Calu3 (cell line): ENCODE measurements around the gene KIAA1614. TPM values are rescaled to one million over a fixed set of nuclear protein-coding genes. Genes with fewer than 3 reads are reported as not detected.

Experiments
- BruUV-seq: library from RNA; stranded (reverse); fragments of 400-500 nt; replicated peaks from 2 replicates; lab custom pipeline; 2021; lab: Mats Ljungman, UMichigan
- CTCF ChIA-PET: fragments of 300-600 bp; sonication (Branson Sonifier 250); formaldehyde crosslinking; loops from one replicate; lab custom pipeline; 2022; ENCODE audit warnings: antibody characterized with exemption; lab: Charles Lee
- DNase-seq: peaks from one replicate; pipeline ENCODE4 v3.0.0; 2022
- H3K27ac Mint-ChIP-seq: one replicate; pipeline ENCODE4 v1.8.0; 2022; ENCODE audit warnings: mixed read lengths; ENCODE audit not compliant: unreplicated experiment
- H3K27me3 Mint-ChIP-seq: one replicate; pipeline ENCODE4 v1.8.0; 2022; ENCODE audit warnings: mixed read lengths; ENCODE audit not compliant: unreplicated experiment
- H3K36me3 Mint-ChIP-seq: one replicate; pipeline ENCODE4 v1.8.0; 2022; ENCODE audit warnings: mild to moderate bottlenecking, moderate library complexity, mixed read lengths; ENCODE audit not compliant: insufficient read depth, unreplicated experiment
- H3K4me1 Mint-ChIP-seq: one replicate; pipeline ENCODE4 v1.8.0; 2022; ENCODE audit warnings: mild to moderate bottlenecking, low read depth, mixed read lengths; ENCODE audit not compliant: unreplicated experiment
- H3K4me3 Mint-ChIP-seq: one replicate; pipeline ENCODE4 v1.8.0; 2022; ENCODE audit warnings: mild to moderate bottlenecking, low read depth, moderate library complexity, mixed read lengths; ENCODE audit not compliant: unreplicated experiment
- H3K9me3 Mint-ChIP-seq: one replicate; pipeline ENCODE4 v1.8.0; 2022; ENCODE audit warnings: low read depth, mixed read lengths; ENCODE audit not compliant: unreplicated experiment
- intact Hi-C: fragments of 100-400 bp; cut with micrococcal nuclease; formaldehyde crosslinking; loops from one replicate; pipeline ENCODE4 v1.10.0; 2022; ENCODE audit not compliant: unreplicated experiment
- total RNA-seq: library from RNA; stranded (reverse); gene quantifications from 2 replicates; pipeline ENCODE4 v1.2.3, GENCODE V29; 2022
- TF ChIP-seq, protein P1 (sequence below): fragments of 200-600 bp; IDR thresholded peaks from one replicate; pipeline ENCODE4 v1.8.0; 2022; ENCODE audit warnings: antibody characterized with exemption; ENCODE audit not compliant: unreplicated experiment

KIAA1614 gene
- total RNA-seq, 1 experiment from 2014 or later: 0.19 TPM

DNA sequence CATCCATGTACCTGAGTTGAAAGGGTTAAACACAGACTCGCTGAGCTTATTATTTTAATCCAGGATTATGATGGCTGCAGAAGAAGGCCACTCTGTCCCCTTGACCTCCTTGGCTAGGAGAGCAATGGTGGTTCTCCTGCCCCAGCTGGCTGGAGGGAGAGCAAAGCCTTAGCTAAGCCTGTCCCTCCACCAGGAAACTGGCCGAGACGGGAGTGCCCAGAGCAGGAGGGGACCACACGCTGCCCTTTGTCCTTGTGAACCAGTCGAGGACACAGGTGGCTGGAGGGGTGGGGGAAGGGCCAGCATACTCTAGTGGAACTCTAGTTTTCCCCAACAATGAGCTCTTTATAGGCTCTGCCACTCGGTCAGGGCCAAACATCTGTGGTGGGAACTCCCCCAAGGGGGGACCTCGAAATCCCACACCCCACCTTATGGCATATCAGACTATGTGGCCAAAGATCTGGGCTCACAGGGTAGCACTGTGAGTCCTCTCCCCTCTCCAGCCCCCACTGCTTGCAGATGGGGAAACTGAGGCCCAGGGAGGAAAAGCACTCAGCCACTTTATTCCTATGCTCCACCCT lies 12.9 kb downstream of the KIAA1614 start:
- Mint-ChIP-seq H3K4me1 (no peaks in the 10 kb centered on the region), H3K36me3 (no peaks in the 10 kb centered on the region), H3K27ac (no peak overlapping the region), H3K27me3 (peaks cover 32% of the 10 kb centered on the region), H3K4me3 (no peak overlapping the region), H3K9me3 (no peaks in the 10 kb centered on the region)
- CTCF ChIA-PET: interaction anchor here (1.0 to 1.5 kb wide), 2 partner anchors 15 to 44 kb away, joined by 4 read pairs; no protein-coding TSS in a partner anchor
- no TSS peak for BruUV-seq
- peak; percentile 22 for DNase-seq
- TF ChIP-seq, protein P1, sequence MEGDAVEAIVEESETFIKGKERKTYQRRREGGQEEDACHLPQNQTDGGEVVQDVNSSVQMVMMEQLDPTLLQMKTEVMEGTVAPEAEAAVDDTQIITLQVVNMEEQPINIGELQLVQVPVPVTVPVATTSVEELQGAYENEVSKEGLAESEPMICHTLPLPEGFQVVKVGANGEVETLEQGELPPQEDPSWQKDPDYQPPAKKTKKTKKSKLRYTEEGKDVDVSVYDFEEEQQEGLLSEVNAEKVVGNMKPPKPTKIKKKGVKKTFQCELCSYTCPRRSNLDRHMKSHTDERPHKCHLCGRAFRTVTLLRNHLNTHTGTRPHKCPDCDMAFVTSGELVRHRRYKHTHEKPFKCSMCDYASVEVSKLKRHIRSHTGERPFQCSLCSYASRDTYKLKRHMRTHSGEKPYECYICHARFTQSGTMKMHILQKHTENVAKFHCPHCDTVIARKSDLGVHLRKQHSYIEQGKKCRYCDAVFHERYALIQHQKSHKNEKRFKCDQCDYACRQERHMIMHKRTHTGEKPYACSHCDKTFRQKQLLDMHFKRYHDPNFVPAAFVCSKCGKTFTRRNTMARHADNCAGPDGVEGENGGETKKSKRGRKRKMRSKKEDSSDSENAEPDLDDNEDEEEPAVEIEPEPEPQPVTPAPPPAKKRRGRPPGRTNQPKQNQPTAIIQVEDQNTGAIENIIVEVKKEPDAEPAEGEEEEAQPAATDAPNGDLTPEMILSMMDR: no peak
- intact Hi-C loops: no loop called here

DNA sequence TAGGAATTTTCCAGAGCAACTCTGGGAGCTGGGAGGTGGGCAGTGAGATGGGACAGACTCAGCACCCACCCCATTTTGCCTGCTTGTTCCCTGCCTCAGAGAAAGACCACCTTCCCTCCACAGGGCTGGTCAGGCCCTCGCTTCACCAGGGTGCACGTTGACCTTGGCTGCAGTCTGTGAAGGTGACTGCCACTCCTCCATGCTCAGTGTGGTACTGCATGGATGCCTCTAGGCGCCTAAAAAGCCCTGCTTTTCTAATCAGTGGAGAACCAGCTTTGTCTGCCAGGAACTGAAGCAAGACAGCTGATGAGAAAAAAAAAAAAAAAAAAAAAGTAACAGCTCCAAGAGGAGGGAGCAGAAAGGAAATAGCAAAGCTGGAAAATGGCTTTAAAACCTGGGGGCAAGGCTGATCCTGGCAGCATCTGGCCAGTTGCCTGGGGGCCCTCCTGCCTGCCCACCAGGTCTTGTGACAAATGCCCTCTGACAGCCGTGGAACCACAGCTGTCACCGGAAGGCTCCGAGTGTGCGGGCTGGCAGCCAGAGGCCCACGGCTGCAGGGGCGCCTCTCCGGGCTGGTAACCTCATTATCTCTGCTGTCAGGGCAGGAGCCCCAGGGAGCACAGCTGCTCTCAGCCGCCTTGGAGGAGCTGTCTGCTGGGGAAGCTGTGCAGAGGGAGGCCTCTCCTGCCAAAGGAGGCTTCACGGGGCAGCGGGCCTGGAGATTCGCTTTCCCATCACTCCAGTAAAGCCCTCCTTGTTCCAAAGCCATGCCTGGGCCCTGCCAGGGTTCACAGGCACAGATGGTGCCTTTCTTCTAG lies 13.7 kb downstream of the KIAA1614 start:
- no TSS peak for BruUV-seq
- no peak for DNase-seq
- Mint-ChIP-seq H3K27ac (no peak overlapping the region), H3K9me3 (no peaks in the 10 kb centered on the region), H3K4me3 (no peak overlapping the region), H3K27me3 (peaks cover 26% of the 10 kb centered on the region), H3K4me1 (no peaks in the 10 kb centered on the region), H3K36me3 (no peaks in the 10 kb centered on the region)
- TF ChIP-seq, protein P1: no peak
- CTCF ChIA-PET: interaction anchor here (0.6 to 1.0 kb wide), 2 partner anchors 14 to 411 kb away, joined by 3 to 4 read pairs; no protein-coding TSS in a partner anchor
- intact Hi-C loops: no loop called here

DNA sequence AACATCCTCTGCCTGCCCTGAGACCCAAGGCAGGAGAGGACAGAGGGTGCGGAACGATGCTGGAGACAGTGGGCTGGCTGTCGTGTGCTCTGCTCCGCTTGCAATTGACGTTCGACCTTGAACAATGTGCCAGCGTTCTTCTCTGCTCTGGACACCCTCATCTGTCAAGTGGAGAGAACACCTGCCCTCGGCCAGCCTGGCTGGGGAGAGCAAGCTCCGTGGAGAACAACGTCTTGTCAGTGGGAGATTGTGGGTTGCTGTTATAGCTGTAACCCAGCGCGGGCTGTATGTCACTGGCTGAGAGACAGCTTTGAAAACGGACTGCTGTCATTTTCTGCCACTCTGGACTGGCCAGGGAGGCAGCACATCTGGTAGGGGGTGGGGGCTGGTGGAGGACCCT lies 14.7 kb downstream of the KIAA1614 start:
- DNase-seq: no peak
- Mint-ChIP-seq H3K27ac (no peak overlapping the region), H3K4me3 (no peak overlapping the region), H3K4me1 (no peaks in the 10 kb centered on the region), H3K9me3 (no peaks in the 10 kb centered on the region), H3K27me3 (peaks cover 18% of the 10 kb centered on the region), H3K36me3 (no peaks in the 10 kb centered on the region)
- BruUV-seq: no TSS peak
- TF ChIP-seq, protein P1: no peak
- CTCF ChIA-PET: no interaction called here
- intact Hi-C loops: no loop called here

DNA sequence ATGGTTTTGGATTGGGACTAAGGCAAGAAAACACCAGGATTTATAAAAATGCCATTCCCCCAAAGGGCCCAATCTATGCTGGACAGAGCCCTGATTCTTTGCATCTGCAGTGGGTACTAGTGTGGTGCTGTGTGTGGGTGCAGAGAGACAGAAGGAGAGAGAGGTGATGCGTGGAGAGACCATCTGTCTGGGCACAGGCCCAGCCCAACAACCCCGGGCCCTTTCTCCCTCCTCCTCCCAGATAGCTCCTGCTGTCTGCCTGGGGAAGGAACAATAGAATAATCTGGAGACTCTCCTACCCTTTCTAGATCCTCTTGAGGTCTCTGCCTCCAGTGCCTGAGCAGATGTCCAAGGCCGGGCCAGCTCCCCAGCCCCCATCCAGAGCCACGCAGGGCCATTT lies 15.1 kb downstream of the KIAA1614 start:
- Mint-ChIP-seq H3K9me3 (no peaks in the 10 kb centered on the region), H3K4me3 (no peak overlapping the region), H3K36me3 (no peaks in the 10 kb centered on the region), H3K4me1 (no peaks in the 10 kb centered on the region), H3K27ac (no peak overlapping the region), H3K27me3 (peaks cover 18% of the 10 kb centered on the region)
- DNase-seq: no peak
- intact Hi-C loops: no loop called here
- BruUV-seq: no TSS peak
- TF ChIP-seq, protein P1: no peak
- CTCF ChIA-PET: no interaction called here
